Mesothelial cell of epicardium (in vitro differentiated cells): ENCODE data around the gene UNC119B. TPM values are rescaled to one million over a fixed set of nuclear protein-coding genes. Genes with fewer than 3 reads are reported as not detected.

ENCODE experiments used
- DNase-seq, 2 experiments: peaks; one replicate each; pipeline ENCODE4 v3.0.0; 2021; ENCODE audit warnings: low spot score in 2 of 2; ENCODE audit not compliant: unreplicated experiment in 2 of 2
- H3K27ac Mint-ChIP-seq: 2 replicates; pipeline ENCODE4 v1.8.0; 2021; ENCODE audit warnings: mixed read lengths
- H3K27me3 Mint-ChIP-seq: 2 replicates; pipeline ENCODE4 v1.8.0; 2021; ENCODE audit warnings: low read depth, mixed read lengths
- H3K36me3 Mint-ChIP-seq: 2 replicates; pipeline ENCODE4 v1.8.0; 2021; ENCODE audit warnings: mixed read lengths
- H3K4me1 Mint-ChIP-seq: 2 replicates; pipeline ENCODE4 v1.8.0; 2021; ENCODE audit warnings: mixed read lengths
- H3K4me3 Mint-ChIP-seq: 2 replicates; pipeline ENCODE4 v1.8.0; 2021; ENCODE audit warnings: mild to moderate bottlenecking, moderate library complexity, mixed read lengths
- H3K9me3 Mint-ChIP-seq: 2 replicates; pipeline ENCODE4 v1.8.0; 2021; ENCODE audit warnings: mixed read lengths
- CTCF ChIP-seq: fragments of 200-600 bp; sonication (generic); IDR thresholded peaks from one replicate; pipeline ENCODE4 v1.5.0; 2021; ENCODE audit warnings: antibody characterized with exemption; ENCODE audit not compliant: unreplicated experiment
- total RNA-seq: library from RNA; stranded (reverse); gene quantifications from 3 replicates; pipeline ENCODE4 v1.2.1, GENCODE V29; 2021

Gene UNC119B
- total RNA-seq, 1 donor from 2014 or later = 35.0 TPM

- H3K4me3 Mint-ChIP-seq = no peak overlapping the region
- H3K4me1 Mint-ChIP-seq = peaks cover 34% of the 10 kb centered on the region
- H3K9me3 Mint-ChIP-seq = no peaks in the 10 kb centered on the region
- no peak for TF ChIP-seq CTCF
- H3K36me3 Mint-ChIP-seq = peaks cover 29% of the 10 kb centered on the region
- DNase-seq = no peak
- H3K27ac Mint-ChIP-seq = peak overlapping the region; percentile 98
- H3K27me3 Mint-ChIP-seq = no peaks in the 10 kb centered on the region
Observed at GRCh38 chr12:120762086-120762485, 51.8 kb downstream of the UNC119B start.

GRCh38 chr12:120763250-120763649, 53.0 kb downstream of the UNC119B start:
- DNase-seq = no peak
- no peaks in the 10 kb centered on the region for H3K9me3 Mint-ChIP-seq
- no peak for TF ChIP-seq CTCF
- peaks cover 40% of the 10 kb centered on the region for H3K36me3 Mint-ChIP-seq
- peaks cover 43% of the 10 kb centered on the region for H3K4me1 Mint-ChIP-seq
- H3K27me3 Mint-ChIP-seq = no peaks in the 10 kb centered on the region
- peak overlapping the region; percentile 98 for H3K27ac Mint-ChIP-seq
- H3K4me3 Mint-ChIP-seq = no peak overlapping the region

- DNase-seq = no peak
- TF ChIP-seq CTCF = no peak
- peak overlapping the region; percentile 63 for H3K27ac Mint-ChIP-seq
- no peak overlapping the region for H3K4me3 Mint-ChIP-seq
- H3K9me3 Mint-ChIP-seq = no peaks in the 10 kb centered on the region
- no peaks in the 10 kb centered on the region for H3K27me3 Mint-ChIP-seq
- H3K36me3 Mint-ChIP-seq = peaks cover 45% of the 10 kb centered on the region
- H3K4me1 Mint-ChIP-seq = peaks cover 35% of the 10 kb centered on the region
Observed at GRCh38 chr12:120764816-120765215, 54.6 kb downstream of the UNC119B start.

GRCh38 chr12:120766566-120766965, 56.3 kb downstream of the UNC119B start:
- no peak for TF ChIP-seq CTCF
- Mint-ChIP-seq H3K27me3 (no peaks in the 10 kb centered on the region), H3K4me1 (peaks cover 22% of the 10 kb centered on the region), H3K4me3 (no peak overlapping the region), H3K27ac (no peak overlapping the region), H3K36me3 (peaks cover 50% of the 10 kb centered on the region), H3K9me3 (no peaks in the 10 kb centered on the region)
- DNase-seq = no peak

GRCh38 chr12:120767071-120768024, 57.1 kb downstream of the UNC119B start:
- peak overlapping the region; percentile 44 for H3K27ac Mint-ChIP-seq
- peaks cover 53% of the 10 kb centered on the region for H3K36me3 Mint-ChIP-seq
- no peak for TF ChIP-seq CTCF
- no peak for DNase-seq
- H3K27me3 Mint-ChIP-seq = no peaks in the 10 kb centered on the region
- no peaks in the 10 kb centered on the region for H3K9me3 Mint-ChIP-seq
- peaks cover 14% of the 10 kb centered on the region for H3K4me1 Mint-ChIP-seq
- H3K4me3 Mint-ChIP-seq = no peak overlapping the region
